Stimulated activated CD8-positive, alpha-beta memory T cell treated with anti-CD3 and anti-CD28 coated beads, Interleukin-7, amount 100 ng/mL, for 4 hours (primary cell): ENCODE data around the gene VAV2.
A peak's percentile ranks its signal among the peaks of the same experiment; 100 is the strongest.

Source experiments
- DNase-seq, 2 donors: peaks; one replicate each; pipeline ENCODE4 v3.0.0-alpha.2; 2020; ENCODE audit warnings: low read depth in 2 of 2

VAV2 gene

DNA sequence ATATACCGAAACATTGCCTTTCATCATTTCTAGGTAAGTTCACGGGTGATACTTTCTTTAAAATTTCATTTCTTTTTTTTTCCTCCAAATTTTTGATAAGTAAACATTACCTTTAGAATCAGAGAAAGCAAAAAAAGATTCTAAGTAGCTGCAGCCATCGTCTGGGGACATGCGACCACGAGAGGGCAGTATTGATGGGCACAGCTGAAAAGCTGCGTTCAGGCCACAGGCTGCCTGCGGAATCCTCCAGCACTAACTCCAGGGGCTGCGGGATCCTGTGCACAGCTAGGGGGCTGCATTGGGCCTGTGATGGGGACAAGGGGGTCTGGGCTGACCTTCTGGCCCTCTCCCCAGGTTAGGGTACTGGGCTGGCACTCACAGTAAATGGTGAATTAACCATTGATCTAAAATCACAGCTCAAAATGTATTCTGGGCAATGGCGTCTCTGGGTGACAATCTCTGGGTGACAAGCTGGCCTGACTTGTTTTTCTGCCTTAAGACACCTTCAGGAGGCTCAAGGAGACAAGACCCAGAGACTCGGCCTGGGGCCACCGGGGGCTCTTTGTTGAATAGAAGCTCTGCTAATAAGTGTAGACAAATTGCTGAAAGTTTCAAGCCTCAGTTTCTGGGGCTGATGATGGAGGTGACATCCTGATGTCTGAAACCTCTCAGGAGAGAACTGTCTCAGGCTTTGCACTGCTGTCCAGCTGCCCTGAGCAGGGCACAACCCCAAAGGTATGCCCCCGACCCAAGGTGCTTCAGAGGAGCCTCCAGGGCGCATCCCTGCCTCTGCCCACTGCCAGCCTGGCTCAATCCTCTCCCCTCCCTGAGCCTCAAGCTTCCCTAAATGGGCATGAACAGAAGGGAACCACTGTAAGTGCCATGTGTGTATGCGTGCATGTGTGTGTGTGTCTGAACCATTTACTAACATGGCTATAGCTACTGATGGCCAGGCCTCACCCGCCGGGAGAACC lies 209.7 kb downstream of the VAV2 start:
- peak; percentile 17 to 33 for DNase-seq

DNA sequence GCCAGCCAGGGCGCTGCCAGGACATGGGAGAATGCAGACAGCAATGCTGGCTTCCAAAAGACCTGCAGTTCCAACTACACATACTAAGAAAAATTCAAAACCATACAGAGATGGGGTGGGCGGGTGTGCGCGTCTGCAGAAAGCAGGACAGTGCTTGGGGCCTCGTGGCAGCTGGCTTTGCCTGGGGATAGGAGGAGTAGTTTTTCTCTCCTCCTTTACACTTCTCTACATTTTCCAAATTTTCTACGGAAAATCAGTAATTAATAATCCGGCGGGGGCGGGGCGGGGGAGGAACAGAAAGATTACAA lies 210.3 kb downstream of the VAV2 start:
- DNase-seq: no peak

- DNase-seq: no peak
Observed at GRCh38 chr9:133780962-133781827, 210.9 kb downstream of the VAV2 start.

- no peak for DNase-seq
Observed at GRCh38 chr9:133780404-133780945, 211.6 kb downstream of the VAV2 start.

DNA sequence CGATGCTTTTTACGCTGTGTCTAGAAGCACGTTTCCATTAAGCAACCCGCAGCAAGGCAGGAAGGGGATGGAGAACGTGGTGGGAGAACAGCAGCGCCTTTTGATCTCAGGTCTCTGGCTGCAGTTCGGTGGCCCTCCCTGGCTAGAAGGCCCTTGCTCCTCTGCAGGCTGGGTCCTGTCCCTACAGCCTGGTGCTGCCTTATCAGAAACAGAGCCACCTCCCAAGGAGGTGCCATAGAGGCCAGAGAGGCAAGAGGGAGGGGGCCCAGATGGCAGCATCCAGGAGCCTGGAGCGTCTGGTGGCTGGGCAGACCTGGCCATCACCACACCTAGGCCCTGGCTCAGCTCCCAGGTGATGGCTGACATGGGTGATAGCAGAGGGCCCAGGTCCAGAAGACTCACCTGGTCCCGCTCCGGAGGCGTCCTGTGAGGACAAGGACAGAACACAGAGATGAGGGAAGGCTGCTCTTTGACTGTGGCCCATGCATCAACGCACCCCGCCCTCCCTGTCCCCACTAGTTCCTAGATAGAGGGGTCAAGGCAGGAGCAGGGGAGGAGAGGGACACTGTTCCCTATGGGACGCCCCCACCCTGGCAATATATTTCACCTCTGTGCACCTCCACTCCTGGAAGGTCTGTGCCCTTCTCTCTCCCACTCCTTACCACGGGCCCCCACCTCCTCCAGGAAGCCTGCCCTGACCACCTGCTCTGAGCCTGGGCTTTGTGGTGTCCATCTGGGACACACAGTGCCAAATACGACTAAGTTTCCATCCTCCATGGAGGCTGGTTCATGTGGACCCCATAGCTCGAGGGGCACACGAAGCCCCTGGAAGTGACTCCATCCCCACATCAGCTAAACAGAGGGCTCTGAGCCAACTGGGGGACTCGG lies 212.4 kb downstream of the VAV2 start:
- no peak for DNase-seq

- no peak for DNase-seq
Observed at GRCh38 chr9:133779081-133779480, 213.0 kb downstream of the VAV2 start.

GRCh38 chr9:133778336-133779013 lies 213.6 kb downstream of the VAV2 start:
- no peak for DNase-seq

DNA sequence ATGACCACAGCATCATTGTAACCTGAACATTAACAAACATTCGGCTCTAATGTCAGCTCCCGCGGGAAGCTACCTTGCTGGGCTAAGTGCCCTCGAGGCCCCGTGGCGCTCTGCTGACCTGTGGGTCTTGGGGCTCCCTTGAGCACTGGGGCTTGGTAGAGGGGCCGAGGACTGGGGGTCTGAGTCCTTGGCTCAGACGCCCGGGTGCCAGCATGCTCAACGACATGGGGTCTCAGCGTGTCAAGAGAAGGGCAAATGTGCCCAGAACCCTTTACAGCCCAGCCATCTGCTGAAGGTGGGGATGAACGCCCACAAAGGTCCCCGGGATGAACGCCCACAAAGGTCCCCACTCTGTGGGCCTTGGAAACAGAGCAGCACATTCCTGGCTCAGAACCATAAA lies 214.3 kb downstream of the VAV2 start:
- no peak for DNase-seq

DNA sequence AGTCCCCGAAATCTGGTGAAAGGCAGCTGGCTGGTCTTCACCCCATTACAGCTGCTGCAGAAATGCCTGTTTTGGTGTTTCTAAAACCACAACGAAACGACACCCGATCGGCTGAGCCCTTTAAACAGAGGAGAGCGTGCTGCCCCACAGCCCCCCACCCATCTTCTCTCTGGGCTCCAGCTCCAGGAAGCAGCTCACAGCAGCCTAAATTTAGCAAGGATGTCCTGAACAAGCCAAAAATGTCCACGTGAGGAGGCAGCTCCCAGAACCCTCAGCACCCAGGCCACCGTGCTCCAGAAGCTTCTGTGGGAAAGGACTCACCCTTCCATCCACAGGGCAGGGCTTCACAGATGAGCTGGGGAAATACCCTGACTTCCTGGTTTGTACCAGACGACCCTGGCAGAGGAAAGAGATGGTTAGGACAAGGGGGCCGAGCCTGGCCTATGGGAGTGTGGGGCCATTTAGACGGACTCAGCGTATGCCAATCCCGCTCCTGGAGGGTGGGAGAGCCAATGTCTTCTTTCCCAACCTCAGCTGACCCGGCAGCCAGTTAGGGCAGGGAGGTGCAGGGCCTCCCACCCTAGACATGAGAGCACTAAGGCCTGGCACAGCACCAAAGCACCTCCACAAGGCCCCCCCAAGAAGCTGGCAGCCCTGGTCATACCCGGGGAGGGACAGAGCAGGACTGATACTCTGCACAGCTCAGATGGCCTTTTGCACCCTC lies 214.9 kb downstream of the VAV2 start:
- no peak for DNase-seq

GRCh38 chr9:133775951-133776905 lies 215.9 kb downstream of the VAV2 start:
- no peak for DNase-seq

DNA sequence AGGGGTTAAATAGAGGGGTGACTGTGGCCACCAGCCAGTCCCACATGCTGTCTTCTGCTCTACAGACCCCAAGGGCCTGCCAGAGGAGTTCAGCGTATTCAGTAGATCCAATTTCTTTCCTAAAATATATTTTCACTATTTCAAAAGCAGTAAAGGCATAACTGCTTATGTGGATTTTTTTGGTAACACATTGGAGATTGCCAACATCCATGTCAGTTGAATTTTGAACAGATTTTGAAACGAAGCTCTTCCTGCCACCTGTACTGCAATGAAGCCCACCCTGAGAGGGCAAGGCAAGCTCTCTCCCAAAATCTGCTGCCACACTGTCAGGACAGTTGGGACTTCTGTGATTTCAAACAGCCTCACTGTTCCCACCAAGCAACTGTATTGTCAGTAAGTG lies 216.8 kb downstream of the VAV2 start:
- no peak for DNase-seq

- DNase-seq: no peak
Observed at GRCh38 chr9:133774799-133775198, 217.3 kb downstream of the VAV2 start.

- no peak for DNase-seq
Observed at GRCh38 chr9:133773889-133774655, 218.1 kb downstream of the VAV2 start.

DNA sequence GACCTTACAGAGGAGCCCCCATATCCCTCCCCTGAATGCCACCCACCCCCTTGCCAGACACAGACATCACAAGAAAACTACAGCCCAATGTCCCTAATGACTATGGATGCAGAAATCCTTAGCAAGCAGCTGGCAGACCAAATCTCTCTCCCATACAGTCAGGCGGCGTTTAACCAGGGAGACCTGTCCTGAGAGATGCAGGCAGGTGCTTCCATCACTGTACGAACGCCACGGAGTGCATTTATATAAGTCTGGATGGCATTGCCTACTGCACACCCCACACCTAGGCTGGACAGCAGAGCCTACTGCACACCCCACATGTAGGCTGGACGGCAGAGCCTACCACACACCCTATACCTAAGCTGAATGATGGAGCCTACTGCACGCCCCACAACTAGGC lies 219.5 kb downstream of the VAV2 start:
- no peak for DNase-seq

DNA sequence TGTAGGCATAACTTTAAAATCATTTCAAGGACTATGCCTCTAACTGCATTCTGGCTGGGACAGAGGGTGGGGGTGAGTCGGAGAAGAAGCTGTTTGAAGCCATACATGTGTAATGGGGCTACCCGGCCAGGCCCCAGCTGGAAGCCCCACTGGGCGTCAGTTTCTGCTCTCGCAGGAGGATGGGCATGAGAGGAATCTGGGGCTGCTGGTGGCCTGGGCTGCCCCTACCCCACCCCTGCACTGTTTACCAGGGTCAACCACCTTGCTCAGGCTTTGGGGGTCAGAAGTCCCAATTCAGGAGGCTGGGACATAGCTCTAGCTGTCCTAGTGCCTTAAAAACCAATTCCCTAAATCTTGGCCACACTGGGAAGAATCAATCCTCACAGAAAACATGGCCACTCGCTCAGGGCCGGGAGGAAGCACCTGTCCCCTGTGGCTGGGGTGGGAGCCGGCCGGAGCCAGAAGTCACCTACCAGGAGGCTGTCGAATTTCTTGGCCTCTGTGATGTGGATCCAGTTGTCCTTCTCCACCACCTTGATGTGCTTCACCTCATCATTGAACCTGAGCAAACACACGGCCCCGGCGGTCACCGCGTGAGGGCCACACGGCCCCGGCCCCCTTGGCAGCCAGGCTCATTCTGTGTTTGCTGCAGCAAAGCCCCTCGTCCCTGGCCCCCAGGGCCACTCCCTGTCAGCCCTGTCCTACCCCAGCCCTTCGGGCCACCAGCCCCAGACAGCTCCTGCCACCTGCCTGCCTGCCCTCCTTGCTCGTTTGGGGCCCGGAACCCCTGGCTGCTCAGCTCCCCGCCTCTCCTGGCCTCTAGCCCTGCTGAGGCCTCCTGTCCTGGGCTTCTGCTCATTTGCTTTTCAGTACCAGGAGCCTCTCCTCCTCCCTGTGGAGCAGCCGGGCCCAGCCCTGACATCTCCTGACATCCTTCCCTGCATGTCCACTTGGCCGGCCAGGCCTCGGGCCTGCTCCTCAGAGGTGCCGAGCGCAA lies 220.3 kb downstream of the VAV2 start:
- no peak for DNase-seq

- DNase-seq: no peak
Observed at GRCh38 chr9:133770076-133770777, 221.9 kb downstream of the VAV2 start.
